H1 (cell line): ENCODE results near the gene BAD. TPM values are rescaled to one million over a fixed set of nuclear protein-coding genes. Genes with fewer than 3 reads are reported as not detected.

Experiments used
- CTBP2 ChIP-seq: IDR thresholded peaks from 2 replicates; pipeline ENCODE4 v1.7.0; 2011; ENCODE audit warnings: borderline replicate concordance, mild to moderate bottlenecking, moderate library complexity, mixed read lengths, low read length; ENCODE audit not compliant: insufficient read depth, insufficient read length
- FOSL1 ChIP-seq: IDR thresholded peaks from 2 replicates; pipeline ENCODE4 v1.6.1; 2011; ENCODE audit warnings: mild to moderate bottlenecking, low read depth, low read length, moderate library complexity; ENCODE audit not compliant: insufficient read depth
- KDM1A ChIP-seq: fragments of 200-600, 300-600 bp; sonication (generic); IDR thresholded peaks from 2 replicates; pipeline ENCODE4 v1.7.1; 2016; ENCODE audit warnings: mild to moderate bottlenecking, low read length, borderline replicate concordance
- SAP30 ChIP-seq: fragments of 300-600 bp; sonication (generic); IDR thresholded peaks from 2 replicates; pipeline ENCODE4 v1.7.1; 2012; ENCODE audit warnings: low read length, moderate library complexity, mild to moderate bottlenecking, inconsistent platforms; ENCODE audit not compliant: insufficient read depth, insufficient replicate concordance
- polyA plus RNA-seq, 7 experiments: library from polyadenylated mRNA; depleted of rRNA in 3 of 7; stranded (reverse) in 5 of 7; unstranded in 2 of 7; fragments of >200 nt in 5 of 7; fragments of 200-250 nt in 2 of 7; gene quantifications; 1 replicate in 5 of 7; 2 replicates in 1 of 7; 4 replicates in 1 of 7; pipeline versions ENCODE4 v1.2.1 to v1.2.3, GENCODE V29; 2011 to 2013; ENCODE audit warnings: missing spikeins in 2 of 7, mixed read lengths in 2 of 7
- total RNA-seq: library from RNA; stranded (reverse); fragmentation: NEBNext Ultra II Directional; extraction: Animal tissue kit (Norgen Biotek cat#: 25700); gene quantifications from 2 replicates; pipeline ENCODE4 v1.2.1, GENCODE V29; 2021

BAD gene
- total and polyA plus RNA-seq, 2 of the 8 experiments (the other 6 are each of a cell fraction or from before 2014, with no cell fraction given), result 23.1 to 33.7 TPM

DNA sequence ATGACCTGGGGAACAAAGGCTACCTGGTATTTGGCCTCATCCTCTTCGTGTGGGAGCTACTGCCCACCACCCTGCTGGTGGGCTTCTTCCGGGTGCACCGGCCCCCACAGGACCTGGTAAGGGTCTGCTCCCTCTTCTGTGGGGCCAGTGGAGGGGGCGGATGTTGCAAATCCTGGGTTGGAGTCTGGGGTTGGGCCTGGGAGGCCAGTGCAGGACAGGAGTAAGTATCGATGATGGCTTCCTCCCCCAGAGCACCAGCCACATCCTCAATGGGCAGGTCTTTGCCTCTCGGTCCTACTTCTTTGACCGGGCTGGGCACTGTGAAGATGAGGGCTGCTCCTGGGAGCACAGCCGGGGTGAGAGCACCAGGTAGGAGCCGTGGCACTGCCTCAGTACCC is 3.9 kb upstream of the BAD start (continued):
- TF ChIP-seq FOSL1 (no peak), CTBP2 (no peak), KDM1A (no peak), SAP30 (no peak)
